IPS-20b (cell line): Measurements from ENCODE around the gene ARFGAP2.

Experiments used
- H3K27ac ChIP-seq: one replicate; pipeline ENCODE4 v1.5.1; 2013; ENCODE audit warnings: low read length
- H3K27me3 ChIP-seq: 2 replicates; pipeline ENCODE4 v1.6.1; 2013; ENCODE audit warnings: mild to moderate bottlenecking, low read length, inconsistent platforms; ENCODE audit not compliant: insufficient read depth
- H3K36me3 ChIP-seq: 2 replicates; pipeline ENCODE4 v1.6.1; 2013; ENCODE audit warnings: low read depth, mild to moderate bottlenecking, inconsistent platforms, low read length, moderate library complexity; ENCODE audit not compliant: insufficient read depth
- H3K4me1 ChIP-seq: 2 replicates; pipeline ENCODE4 v1.6.1; 2013; ENCODE audit warnings: mild to moderate bottlenecking, control low read depth, inconsistent platforms, low read length, moderate library complexity; ENCODE audit not compliant: insufficient read depth
- H3K4me3 ChIP-seq: 2 replicates; pipeline ENCODE4 v1.5.1; 2013; ENCODE audit warnings: mild to moderate bottlenecking, low read length, inconsistent platforms
- H3K9ac ChIP-seq: 2 replicates; pipeline ENCODE4 v1.6.1; 2013; ENCODE audit warnings: low read depth, mild to moderate bottlenecking, inconsistent platforms, low read length, moderate library complexity
- H3K9me3 ChIP-seq: 2 replicates; pipeline ENCODE4 v1.6.1; 2013; ENCODE audit warnings: mild to moderate bottlenecking, low read depth, low read length, inconsistent platforms; ENCODE audit not compliant: insufficient read depth

ARFGAP2 gene

DNA sequence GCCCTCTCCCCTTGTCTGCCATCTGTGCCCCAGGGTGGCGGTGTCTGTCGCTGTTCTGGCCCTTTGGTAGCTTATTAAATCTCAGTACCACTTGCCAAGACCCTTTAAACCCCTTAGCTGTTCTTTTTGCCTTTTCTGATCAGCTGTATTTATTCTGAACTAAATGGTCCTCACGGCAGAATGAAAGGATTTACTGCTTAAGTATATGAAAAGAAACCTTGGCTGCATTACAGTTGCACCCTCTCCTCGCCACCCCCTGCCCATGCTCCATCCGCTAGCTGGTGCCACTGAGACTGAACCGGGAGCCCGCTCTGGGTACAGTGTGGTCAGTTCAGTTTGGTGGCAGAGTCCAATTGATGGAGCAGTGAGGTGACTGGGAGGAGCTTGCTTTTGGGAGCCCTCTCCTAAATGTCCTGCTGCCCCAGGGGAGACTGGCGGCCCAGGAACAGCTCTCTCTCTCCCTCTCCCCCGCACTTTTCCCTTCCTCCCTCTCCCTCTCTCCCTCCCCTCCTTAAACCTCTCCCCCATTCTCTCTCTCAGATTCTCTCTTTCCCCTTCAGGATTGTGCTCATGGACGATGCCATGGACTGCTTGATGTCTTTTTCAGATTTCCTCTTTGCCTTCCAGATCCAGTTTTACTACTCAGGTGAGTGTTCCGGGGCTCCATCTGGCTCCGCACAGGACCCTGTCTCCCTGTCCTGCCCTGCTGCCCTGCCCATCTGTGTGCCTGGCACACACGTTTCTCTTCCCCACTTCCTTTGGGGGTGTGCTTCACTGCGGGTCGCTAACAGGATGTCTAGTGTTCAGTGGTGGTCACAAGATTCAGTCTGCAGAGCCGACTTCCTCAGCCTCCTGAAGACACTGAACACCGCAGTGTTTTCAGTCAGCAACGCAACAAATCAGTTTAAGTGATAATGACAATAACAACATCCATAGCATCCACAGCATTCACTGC, 21.8 kb downstream of the ARFGAP2 start:
- no peaks in the 10 kb centered on the region for H3K36me3 ChIP-seq
- H3K4me3 ChIP-seq = no peak overlapping the region
- no peaks in the 10 kb centered on the region for H3K27me3 ChIP-seq
- 0 out of 2 replicates have a peak overlapping the region, but pooled peaks have one; percentile 34 for H3K9ac ChIP-seq
- H3K4me1 ChIP-seq = peaks cover 11% of the 10 kb centered on the region
- H3K27ac ChIP-seq = no peak overlapping the region
- H3K9me3 ChIP-seq = no peaks in the 10 kb centered on the region

DNA sequence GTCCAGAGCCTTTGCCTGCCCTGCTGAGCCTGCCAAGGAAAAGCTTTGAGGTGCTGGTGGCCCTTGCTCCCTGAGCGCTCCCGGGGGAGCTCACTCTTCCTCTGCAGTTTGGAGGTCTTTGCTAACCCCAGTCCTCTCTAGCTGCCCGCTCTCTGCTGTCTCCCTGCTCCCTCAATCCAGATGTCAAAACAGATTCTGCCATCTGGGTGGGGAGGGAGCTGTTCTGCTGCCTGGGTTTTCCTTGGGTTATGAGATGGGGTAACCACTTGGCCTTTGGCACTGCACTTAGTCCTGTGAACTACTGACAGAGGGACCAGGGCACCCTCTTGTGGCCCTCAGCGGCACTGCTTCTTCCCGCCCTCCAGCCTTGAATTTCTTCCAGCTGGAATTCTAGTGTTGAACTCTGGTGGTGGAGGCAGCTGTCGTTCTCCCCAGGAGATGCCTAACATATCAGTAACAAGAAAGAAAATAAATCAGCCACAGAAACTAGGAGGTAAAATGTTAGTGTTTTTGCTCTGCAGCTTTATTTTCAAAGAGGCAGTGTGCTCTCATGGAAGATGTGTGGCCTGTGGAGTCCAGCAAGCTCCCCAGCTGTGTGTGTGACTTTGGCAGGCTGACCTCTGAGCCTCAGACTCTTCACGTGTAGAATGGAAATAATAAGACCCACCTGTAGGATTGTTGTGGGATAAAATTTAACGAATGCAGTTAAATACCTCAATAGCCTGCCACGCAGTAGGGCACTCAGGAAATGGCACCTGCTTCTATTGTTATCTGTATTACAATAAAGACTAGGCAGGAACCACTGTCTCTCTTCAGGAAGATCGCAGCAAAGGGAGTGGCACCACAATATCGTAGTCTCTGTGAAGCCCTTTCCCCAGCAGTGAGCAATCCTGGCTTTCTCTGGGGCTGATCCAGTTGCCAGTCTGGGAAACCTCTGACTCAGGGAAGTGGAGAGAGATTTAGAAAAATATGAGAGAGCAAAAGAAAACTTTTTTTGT, 23.4 kb downstream of the ARFGAP2 start:
- Histone ChIP-seq H3K4me1 (peaks cover 11% of the 10 kb centered on the region), H3K4me3 (no peak overlapping the region), H3K36me3 (no peaks in the 10 kb centered on the region), H3K27ac (no peak overlapping the region), H3K27me3 (no peaks in the 10 kb centered on the region), H3K9me3 (no peaks in the 10 kb centered on the region), H3K9ac (no peak overlapping the region)

DNA sequence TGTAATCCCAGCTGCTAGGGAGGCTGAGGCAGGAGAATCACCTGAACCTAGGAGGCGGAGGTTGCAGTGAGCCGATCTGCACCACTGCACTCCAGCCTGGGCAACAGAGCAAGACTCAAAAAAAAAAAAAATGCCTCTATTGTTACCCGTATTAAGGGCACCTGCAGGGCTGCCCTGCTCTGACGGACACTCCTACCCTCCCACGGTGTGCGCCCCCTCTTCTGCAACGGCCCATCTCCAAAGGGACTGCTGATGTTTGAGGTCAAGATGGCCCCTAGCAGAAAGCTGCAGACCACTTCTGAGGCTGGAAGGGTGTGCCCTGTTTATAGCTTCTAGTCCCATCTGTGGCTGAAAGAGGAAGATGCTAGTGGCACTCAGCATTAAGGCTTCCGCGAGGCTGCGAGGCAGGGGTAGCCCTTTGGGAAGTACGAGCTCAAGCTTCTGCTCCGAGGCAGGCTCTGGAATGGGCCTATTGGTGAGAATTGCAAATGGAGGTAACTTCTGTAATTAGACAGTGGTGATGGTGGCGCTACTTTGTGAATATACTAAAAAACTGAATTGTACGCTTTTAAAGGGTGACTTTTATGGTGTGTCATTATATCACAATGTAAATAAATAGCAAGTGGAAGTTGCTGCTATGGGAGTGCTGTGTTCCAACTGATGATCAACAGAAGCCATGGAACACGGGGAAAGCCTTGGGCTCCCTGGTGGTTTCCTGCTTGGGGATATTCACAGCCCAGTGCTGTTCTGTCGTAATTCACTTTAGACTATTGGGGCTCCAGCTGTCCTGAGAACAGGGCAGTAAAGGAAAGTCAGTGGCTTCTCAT, 24.3 kb downstream of the ARFGAP2 start:
- Histone ChIP-seq H3K36me3 (no peaks in the 10 kb centered on the region), H3K27ac (no peak overlapping the region), H3K27me3 (no peaks in the 10 kb centered on the region), H3K9me3 (no peaks in the 10 kb centered on the region), H3K4me1 (peaks cover 11% of the 10 kb centered on the region), H3K4me3 (no peak overlapping the region), H3K9ac (no peak overlapping the region)

DNA sequence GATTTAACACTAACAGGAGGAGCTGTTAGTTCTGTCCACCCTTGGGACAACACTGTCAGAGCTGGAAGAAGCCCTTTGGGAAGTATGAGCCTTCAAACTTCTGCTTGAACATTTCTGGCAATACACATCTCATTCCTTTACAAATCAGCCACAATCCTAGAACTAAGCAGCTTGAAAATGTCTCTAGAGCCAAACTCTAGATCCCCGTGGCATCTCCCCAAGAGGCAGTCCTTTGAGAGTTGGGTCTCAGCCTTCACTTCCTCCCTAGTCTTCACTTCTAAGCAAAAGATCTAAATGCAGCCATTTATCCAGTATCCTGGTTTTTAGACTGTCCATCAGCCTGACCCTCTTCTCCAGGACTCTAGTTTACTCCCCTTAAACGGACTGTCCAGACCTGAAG, 26.9 kb downstream of the ARFGAP2 start:
- Histone ChIP-seq H3K9ac (no peak overlapping the region), H3K36me3 (no peaks in the 10 kb centered on the region), H3K9me3 (no peaks in the 10 kb centered on the region), H3K27ac (no peak overlapping the region), H3K4me1 (peaks cover 5% of the 10 kb centered on the region), H3K27me3 (no peaks in the 10 kb centered on the region), H3K4me3 (no peak overlapping the region)

DNA sequence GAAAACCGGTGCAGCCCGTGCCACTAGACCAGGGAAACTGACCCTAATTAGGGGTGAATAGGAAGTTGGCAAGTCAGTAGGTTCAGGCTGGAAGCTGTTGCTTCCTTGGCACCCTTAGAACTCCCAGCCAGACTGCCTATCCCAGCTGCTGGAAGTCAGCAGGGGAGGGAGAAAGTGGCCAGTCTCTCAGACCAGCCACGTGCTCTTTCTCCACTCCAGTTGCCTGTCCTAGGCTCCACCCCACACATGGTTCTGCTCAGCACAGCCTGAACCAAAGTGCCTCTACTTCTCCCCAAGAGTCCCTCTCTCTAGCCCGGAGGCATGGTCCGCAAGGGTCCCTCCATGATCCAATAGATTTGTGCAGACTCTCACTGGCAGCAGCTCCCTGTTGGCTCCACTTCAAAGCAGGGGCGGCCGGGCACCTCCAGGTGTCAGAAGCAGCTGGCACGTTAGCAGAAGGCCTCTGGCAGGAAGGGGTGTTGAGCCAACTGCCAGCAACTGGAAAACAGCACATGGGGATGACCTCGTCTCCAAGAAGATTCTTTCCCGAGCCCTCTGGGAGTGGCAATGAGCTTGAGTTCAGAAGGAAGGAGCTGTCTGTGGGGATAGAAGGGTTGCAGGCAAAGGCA, 27.7 kb downstream of the ARFGAP2 start:
- Histone ChIP-seq H3K9me3 (no peaks in the 10 kb centered on the region), H3K4me1 (peaks cover 5% of the 10 kb centered on the region), H3K27ac (no peak overlapping the region), H3K36me3 (no peaks in the 10 kb centered on the region), H3K4me3 (no peak overlapping the region), H3K27me3 (no peaks in the 10 kb centered on the region), H3K9ac (no peak overlapping the region)

DNA sequence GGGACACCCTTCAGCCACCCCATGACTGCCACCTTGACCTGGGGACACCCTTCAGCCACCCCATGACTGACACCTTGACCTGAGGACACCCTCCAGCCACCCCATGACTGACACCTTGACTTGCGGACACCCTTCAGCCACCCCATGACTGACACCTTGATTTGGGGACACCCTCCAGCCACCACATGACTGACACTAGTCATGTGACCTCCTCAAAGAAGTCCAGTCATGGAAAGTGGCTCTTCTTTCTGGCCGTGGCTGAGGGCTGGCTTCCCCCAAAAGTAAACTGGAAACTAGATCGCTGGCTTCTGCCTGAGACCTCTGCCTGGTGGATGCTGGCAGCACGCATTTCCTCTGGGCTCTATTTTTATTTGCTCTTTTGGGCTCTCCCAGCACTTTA, 28.4 kb downstream of the ARFGAP2 start:
- Histone ChIP-seq H3K9ac (no peak overlapping the region), H3K4me1 (peaks cover 1% of the 10 kb centered on the region), H3K27me3 (no peaks in the 10 kb centered on the region), H3K36me3 (no peaks in the 10 kb centered on the region), H3K4me3 (no peak overlapping the region), H3K27ac (no peak overlapping the region), H3K9me3 (no peaks in the 10 kb centered on the region)

DNA sequence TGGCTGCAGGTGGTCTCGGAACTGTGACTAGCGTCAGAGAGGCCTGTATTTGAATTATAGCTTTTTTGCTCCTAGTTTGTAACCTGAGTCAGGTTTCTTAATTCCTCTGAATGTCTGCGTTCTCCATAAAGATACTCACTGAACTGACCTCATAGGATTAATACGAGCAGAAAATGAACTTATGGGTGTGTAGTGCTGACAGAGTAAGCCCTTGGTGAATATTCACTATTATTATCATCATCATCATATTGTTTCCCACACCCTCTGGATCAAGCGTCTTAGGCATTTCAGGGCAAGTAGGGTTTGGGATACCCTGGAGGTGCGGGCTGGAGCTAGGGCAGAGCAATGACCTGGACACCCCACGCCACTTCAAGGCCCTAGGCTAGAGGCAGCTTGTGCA, 29.0 kb downstream of the ARFGAP2 start:
- H3K9ac ChIP-seq = no peak overlapping the region
- H3K4me3 ChIP-seq = no peak overlapping the region
- no peaks in the 10 kb centered on the region for H3K27me3 ChIP-seq
- H3K36me3 ChIP-seq = no peaks in the 10 kb centered on the region
- no peak overlapping the region for H3K27ac ChIP-seq
- no peaks in the 10 kb centered on the region for H3K9me3 ChIP-seq
- H3K4me1 ChIP-seq = 0 out of 2 replicates have a peak, but pooled peaks cover 4% of the 10 kb centered on the region

DNA sequence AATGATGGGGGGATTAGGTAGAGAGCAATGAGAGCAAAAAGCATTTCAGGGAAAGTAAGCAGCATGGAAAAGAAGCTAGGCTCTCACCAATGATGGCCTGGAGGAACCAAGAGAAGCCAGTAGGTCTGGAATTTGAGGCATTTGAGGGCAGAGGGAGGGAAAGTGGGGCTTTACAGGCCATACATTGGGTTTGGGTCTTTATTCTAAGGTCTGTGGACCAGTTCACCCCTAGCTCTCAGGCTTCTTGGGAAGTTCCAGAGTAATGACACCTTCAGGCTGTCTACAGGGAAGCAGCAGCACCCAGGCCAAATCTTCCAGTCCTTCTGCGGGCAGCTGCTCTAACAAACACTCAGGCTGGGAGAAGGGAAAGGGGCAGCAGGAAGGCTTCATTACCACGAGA, 29.4 kb downstream of the ARFGAP2 start:
- Histone ChIP-seq H3K36me3 (no peaks in the 10 kb centered on the region), H3K27me3 (no peaks in the 10 kb centered on the region)

DNA sequence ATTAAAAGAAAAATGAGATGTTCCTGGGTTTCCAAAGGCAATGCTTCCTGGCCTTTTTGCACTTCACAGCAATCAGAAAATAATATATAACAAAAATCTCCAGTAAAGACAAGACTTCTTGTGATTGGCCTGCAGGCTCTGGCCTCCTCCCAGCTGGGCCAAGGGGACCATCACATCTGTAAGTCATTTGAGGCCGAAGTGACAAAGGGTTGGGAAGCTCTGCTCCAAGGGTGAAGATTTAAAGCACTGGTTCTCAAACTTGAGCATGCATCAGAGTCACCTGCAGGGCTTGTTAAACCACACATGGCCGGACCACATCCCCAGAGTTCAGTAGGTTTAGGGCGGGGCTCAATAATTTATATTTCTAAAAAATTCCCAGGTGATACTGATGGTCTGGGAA, 32.1 kb downstream of the ARFGAP2 start:
- Histone ChIP-seq H3K9me3 (no peaks in the 10 kb centered on the region), H3K9ac (no peak overlapping the region), H3K4me1 (0 out of 2 replicates have a peak, but pooled peaks cover 4% of the 10 kb centered on the region), H3K27me3 (no peaks in the 10 kb centered on the region), H3K4me3 (no peak overlapping the region), H3K27ac (no peak overlapping the region), H3K36me3 (no peaks in the 10 kb centered on the region)

More for the DNA sequence above, 29.4 kb downstream of the ARFGAP2 start:
- Histone ChIP-seq H3K4me3 (no peak overlapping the region), H3K27ac (no peak overlapping the region), H3K9me3 (no peaks in the 10 kb centered on the region), H3K4me1 (0 out of 2 replicates have a peak, but pooled peaks cover 4% of the 10 kb centered on the region), H3K9ac (no peak overlapping the region)

DNA sequence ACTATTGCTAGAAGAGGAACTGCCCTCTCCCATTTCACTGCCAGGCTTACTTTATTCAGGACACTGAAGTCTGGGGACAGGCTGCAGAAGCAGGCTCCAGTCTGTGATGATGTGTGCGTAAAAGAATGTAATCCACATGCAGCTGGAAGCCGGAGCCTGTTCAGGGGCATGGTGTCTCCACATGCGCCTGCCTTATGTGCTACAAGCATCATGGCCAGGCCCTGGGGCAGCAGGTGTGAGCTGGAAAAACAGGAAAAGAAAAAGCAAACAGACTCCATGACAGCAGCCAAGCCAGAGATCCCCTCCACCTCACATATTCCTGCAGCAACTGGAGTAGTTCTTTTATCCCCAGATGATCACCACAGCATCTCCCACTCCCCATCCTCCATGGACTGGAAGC, 33.4 kb downstream of the ARFGAP2 start:
- Histone ChIP-seq H3K27me3 (no peaks in the 10 kb centered on the region), H3K27ac (no peak overlapping the region), H3K4me3 (no peak overlapping the region), H3K36me3 (peaks cover 2% of the 10 kb centered on the region; the same call in 1 of the 2 replicates), H3K9me3 (no peaks in the 10 kb centered on the region), H3K9ac (no peak overlapping the region), H3K4me1 (0 out of 2 replicates have a peak, but pooled peaks cover 4% of the 10 kb centered on the region)
